Stimulated activated naive CD8-positive, alpha-beta T cell treated with anti-CD3 and anti-CD28 coated beads, Interleukin-15, Interleukin-2, amounts not matched to agents 100 ng/mL and 50 ng/mL, for 24 hours (primary cell): ENCODE data around the gene KCTD19.

Source experiments
- H3K27ac Mint-ChIP-seq: one replicate; pipeline ENCODE4 v1.8.0; 2021; ENCODE audit warnings: mild to moderate bottlenecking, mixed read lengths
- H3K27me3 Mint-ChIP-seq: one replicate; pipeline ENCODE4 v1.8.0; 2021; ENCODE audit warnings: mixed read lengths
- H3K36me3 Mint-ChIP-seq: one replicate; pipeline ENCODE4 v1.8.0; 2021; ENCODE audit warnings: low read depth, mixed read lengths
- H3K4me1 Mint-ChIP-seq: one replicate; pipeline ENCODE4 v1.8.0; 2021; ENCODE audit warnings: low read depth, mixed read lengths
- H3K4me3 Mint-ChIP-seq: one replicate; pipeline ENCODE4 v1.8.0; 2021; ENCODE audit warnings: mild to moderate bottlenecking, mixed read lengths
- H3K9me3 Mint-ChIP-seq: one replicate; pipeline ENCODE4 v1.8.0; 2021; ENCODE audit warnings: mixed read lengths

Gene KCTD19

DNA sequence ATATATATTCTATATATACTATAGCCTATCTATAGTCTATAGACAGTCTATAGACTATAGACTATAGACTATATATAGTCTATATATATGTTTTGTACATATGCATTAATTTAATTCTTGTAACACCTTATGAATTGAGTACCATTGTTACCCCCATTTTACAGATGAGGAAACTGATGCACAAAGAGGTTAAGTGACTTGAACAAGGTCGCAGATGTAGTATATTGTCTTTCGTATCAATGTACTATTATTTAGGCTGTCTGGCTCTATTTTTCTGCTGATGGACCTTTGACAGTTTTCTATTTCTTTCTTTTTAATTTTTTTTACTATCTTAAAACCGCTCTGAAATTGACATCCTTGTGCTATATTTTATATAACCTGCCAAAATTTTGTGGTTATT is 14.7 kb upstream of the KCTD19 start:
- H3K36me3 Mint-ChIP-seq = no peaks in the 10 kb centered on the region
- H3K4me1 Mint-ChIP-seq = no peaks in the 10 kb centered on the region
- no peak overlapping the region for H3K27ac Mint-ChIP-seq
- H3K27me3 Mint-ChIP-seq = peaks cover 8% of the 10 kb centered on the region
- no peaks in the 10 kb centered on the region for H3K9me3 Mint-ChIP-seq
- H3K4me3 Mint-ChIP-seq = no peak overlapping the region

- Mint-ChIP-seq H3K27ac (no peak overlapping the region), H3K27me3 (peaks cover 8% of the 10 kb centered on the region), H3K36me3 (peaks cover 4% of the 10 kb centered on the region), H3K4me3 (no peak overlapping the region), H3K9me3 (peaks cover 8% of the 10 kb centered on the region), H3K4me1 (no peaks in the 10 kb centered on the region)
Measured at GRCh38 chr16:67339453-67339852, 12.9 kb upstream of the KCTD19 start.

- peaks cover 8% of the 10 kb centered on the region for H3K27me3 Mint-ChIP-seq
- peaks cover 4% of the 10 kb centered on the region for H3K36me3 Mint-ChIP-seq
- H3K4me1 Mint-ChIP-seq = no peaks in the 10 kb centered on the region
- H3K27ac Mint-ChIP-seq = no peak overlapping the region
- H3K4me3 Mint-ChIP-seq = no peak overlapping the region
- H3K9me3 Mint-ChIP-seq = peaks cover 8% of the 10 kb centered on the region
Measured at GRCh38 chr16:67336648-67337047, 10.1 kb upstream of the KCTD19 start.

GRCh38 chr16:67336116-67336515 is 9.6 kb upstream of the KCTD19 start:
- H3K27me3 Mint-ChIP-seq = peaks cover 8% of the 10 kb centered on the region
- H3K27ac Mint-ChIP-seq = no peak overlapping the region
- peaks cover 4% of the 10 kb centered on the region for H3K36me3 Mint-ChIP-seq
- H3K4me3 Mint-ChIP-seq = no peak overlapping the region
- H3K9me3 Mint-ChIP-seq = peaks cover 8% of the 10 kb centered on the region
- no peaks in the 10 kb centered on the region for H3K4me1 Mint-ChIP-seq

DNA sequence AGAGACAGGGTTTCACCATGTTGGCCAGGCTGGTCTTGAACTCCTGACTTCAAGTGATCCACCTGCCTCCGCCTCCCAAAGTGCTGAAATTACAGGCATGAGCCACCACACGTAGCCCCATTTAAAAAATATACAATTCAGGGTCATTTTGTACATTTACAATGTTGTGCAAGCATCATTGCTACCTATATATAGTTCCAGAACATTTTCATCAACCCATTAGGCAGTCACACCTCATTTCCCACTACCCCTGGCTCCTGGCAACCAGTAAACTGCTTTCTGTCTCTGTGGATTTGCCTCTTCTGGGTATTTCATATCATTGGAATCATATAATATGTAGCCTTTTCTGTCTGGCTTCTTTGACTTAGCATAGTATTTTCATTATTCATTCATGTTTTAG is 6.8 kb upstream of the KCTD19 start:
- H3K9me3 Mint-ChIP-seq = peaks cover 8% of the 10 kb centered on the region
- H3K27me3 Mint-ChIP-seq = peaks cover 4% of the 10 kb centered on the region
- no peaks in the 10 kb centered on the region for H3K4me1 Mint-ChIP-seq
- H3K36me3 Mint-ChIP-seq = peaks cover 4% of the 10 kb centered on the region
- H3K4me3 Mint-ChIP-seq = no peak overlapping the region
- no peak overlapping the region for H3K27ac Mint-ChIP-seq

DNA sequence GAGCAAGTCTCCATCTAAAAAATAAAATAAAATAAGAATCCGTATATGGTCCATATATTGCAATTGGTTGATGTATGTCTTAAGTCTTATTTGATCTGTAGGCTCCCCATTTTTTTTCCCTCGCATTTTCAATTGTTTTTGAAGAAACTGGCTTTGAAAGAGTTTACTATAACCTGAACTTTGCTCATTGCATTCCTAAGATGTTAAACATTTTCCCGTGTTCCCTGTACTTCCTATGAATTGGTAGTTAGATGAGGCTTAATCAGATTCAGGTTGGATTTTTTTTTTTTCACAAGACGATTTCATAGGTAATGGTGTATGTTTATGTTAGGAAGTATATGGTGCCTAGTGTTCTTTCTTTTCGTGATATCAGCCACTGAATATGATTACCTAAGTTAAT is 3.4 kb upstream of the KCTD19 start:
- Mint-ChIP-seq H3K36me3 (no peaks in the 10 kb centered on the region), H3K27me3 (peaks cover 18% of the 10 kb centered on the region), H3K4me1 (peaks cover 16% of the 10 kb centered on the region), H3K27ac (no peak overlapping the region), H3K4me3 (no peak overlapping the region), H3K9me3 (no peaks in the 10 kb centered on the region)

- Mint-ChIP-seq H3K36me3 (no peaks in the 10 kb centered on the region), H3K4me3 (no peak overlapping the region), H3K27ac (peak overlapping the region; percentile 39), H3K27me3 (peaks cover 36% of the 10 kb centered on the region), H3K4me1 (peaks cover 21% of the 10 kb centered on the region), H3K9me3 (no peaks in the 10 kb centered on the region)
Measured at GRCh38 chr16:67327743-67328142, 1.2 kb upstream of the KCTD19 start.

DNA sequence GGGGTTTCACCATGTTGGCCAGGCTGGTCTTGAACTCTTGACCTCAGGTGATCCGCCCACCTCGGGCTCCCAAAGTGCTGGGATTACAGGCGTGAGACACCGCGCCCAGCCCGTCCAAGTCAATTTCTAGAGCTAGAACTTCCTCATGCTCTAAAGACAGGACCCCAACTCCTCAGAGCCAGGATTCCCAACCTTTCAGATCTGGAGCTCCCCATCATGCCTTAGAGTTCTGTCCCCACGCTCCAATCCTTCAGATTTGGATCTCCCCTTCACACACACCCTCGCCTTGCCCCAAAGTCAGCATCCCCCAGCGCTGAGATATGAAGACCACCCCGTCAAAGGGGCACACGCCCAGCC is 448 bp downstream of the KCTD19 start:
- peak overlapping the region; percentile 90 for H3K27ac Mint-ChIP-seq
- no peaks in the 10 kb centered on the region for H3K9me3 Mint-ChIP-seq
- peak overlapping the region; percentile 96 for H3K4me3 Mint-ChIP-seq
- peaks cover 46% of the 10 kb centered on the region for H3K27me3 Mint-ChIP-seq
- H3K4me1 Mint-ChIP-seq = peaks cover 21% of the 10 kb centered on the region
- no peaks in the 10 kb centered on the region for H3K36me3 Mint-ChIP-seq

DNA sequence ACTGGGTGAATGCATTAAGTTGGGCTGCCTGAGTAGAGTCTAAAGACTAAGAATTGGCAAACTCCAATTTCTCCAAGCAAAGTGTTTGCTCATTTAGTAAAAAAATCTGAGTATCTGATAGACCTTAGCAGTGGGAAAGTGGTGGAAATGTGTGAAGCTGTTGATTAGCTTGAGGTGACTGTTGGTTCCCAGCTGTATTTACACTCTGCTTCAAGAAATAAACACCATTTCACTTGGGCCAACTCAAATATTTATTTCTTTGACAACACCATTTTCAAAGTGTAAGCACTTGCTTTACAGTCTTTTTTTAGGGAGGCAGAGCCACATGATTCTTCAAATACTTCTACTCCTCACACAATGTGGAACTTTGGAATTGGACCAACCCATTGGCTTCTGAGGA is 8.7 kb downstream of the KCTD19 start:
- no peaks in the 10 kb centered on the region for H3K9me3 Mint-ChIP-seq
- no peak overlapping the region for H3K27ac Mint-ChIP-seq
- no peak overlapping the region for H3K4me3 Mint-ChIP-seq
- peaks cover 13% of the 10 kb centered on the region for H3K4me1 Mint-ChIP-seq
- H3K36me3 Mint-ChIP-seq = no peaks in the 10 kb centered on the region
- peaks cover 33% of the 10 kb centered on the region for H3K27me3 Mint-ChIP-seq

DNA sequence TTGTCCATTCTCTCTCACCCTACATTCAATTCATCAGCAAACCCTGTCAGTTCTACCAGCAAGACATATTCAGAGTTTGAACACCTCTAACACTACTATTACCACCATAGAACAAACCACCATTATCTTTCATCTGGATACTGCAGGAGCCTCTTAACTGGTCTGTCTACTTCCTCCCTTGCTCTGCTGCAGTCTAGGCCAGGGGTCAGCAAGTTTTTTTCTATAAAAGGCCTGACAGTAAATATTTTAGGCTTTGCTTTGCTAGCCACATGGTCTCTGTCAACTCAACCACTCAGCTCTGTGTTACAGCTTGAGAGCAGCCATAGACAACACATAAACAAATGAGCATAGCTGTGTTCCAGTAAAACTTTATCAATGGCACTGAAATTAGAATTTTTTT is 13.8 kb downstream of the KCTD19 start:
- peaks cover 49% of the 10 kb centered on the region for H3K4me1 Mint-ChIP-seq
- H3K27ac Mint-ChIP-seq = peak overlapping the region; percentile 98
- peak overlapping the region; percentile 38 for H3K4me3 Mint-ChIP-seq

DNA sequence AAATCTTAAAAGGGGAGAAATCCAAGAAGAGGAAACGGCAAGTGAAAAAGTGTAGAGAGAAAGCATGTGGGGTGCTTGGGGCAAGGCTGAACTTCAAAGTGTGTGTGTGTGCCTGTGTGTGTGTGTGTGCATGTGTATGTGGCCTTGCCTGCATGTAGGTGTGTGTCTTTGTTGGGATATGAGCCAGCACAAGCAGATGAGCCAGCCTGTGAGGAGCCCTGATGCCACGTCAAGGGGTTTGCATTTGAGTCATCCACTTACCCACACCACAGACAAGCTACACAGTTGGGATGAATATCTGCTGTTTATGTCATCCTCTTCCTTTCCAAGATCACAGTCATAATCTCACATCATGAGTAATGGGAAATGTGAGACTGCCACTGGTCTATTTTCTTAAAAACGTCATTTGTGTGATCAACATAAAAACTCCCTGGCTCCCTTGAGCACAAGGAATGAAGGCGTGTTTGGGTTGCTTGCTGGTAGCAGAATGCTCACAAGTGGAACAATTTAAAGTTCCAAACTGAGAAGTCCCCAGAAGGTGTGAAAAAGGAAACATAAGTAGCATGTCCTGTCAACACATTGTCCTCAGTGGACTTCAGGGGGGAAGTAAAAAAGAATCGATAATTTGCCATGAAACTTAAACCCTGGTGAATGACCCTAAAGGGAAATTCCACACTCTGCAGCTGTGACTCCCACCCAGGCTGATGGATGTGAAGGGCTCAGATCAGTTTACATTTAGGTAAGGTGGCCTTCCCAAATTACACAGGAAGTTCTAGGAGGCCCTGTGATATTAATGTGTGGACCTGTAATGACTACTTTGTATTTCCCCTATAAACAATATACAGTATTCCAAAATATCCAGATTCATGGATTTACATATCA is 14.7 kb downstream of the KCTD19 start:
- no peaks in the 10 kb centered on the region for H3K9me3 Mint-ChIP-seq
- no peaks in the 10 kb centered on the region for H3K27me3 Mint-ChIP-seq
- peak overlapping the region; percentile 98 for H3K27ac Mint-ChIP-seq
- no peaks in the 10 kb centered on the region for H3K36me3 Mint-ChIP-seq
- peak overlapping the region; percentile 39 for H3K4me3 Mint-ChIP-seq
- peaks cover 49% of the 10 kb centered on the region for H3K4me1 Mint-ChIP-seq

More for the DNA sequence above, 13.8 kb downstream of the KCTD19 start:
- Mint-ChIP-seq H3K27me3 (no peaks in the 10 kb centered on the region), H3K9me3 (no peaks in the 10 kb centered on the region), H3K36me3 (no peaks in the 10 kb centered on the region)

GRCh38 chr16:67310561-67310960 is 16.0 kb downstream of the KCTD19 start:
- Mint-ChIP-seq H3K4me1 (peaks cover 49% of the 10 kb centered on the region), H3K36me3 (no peaks in the 10 kb centered on the region), H3K27me3 (no peaks in the 10 kb centered on the region), H3K9me3 (no peaks in the 10 kb centered on the region), H3K27ac (peak overlapping the region; percentile 98), H3K4me3 (no peak overlapping the region)

DNA sequence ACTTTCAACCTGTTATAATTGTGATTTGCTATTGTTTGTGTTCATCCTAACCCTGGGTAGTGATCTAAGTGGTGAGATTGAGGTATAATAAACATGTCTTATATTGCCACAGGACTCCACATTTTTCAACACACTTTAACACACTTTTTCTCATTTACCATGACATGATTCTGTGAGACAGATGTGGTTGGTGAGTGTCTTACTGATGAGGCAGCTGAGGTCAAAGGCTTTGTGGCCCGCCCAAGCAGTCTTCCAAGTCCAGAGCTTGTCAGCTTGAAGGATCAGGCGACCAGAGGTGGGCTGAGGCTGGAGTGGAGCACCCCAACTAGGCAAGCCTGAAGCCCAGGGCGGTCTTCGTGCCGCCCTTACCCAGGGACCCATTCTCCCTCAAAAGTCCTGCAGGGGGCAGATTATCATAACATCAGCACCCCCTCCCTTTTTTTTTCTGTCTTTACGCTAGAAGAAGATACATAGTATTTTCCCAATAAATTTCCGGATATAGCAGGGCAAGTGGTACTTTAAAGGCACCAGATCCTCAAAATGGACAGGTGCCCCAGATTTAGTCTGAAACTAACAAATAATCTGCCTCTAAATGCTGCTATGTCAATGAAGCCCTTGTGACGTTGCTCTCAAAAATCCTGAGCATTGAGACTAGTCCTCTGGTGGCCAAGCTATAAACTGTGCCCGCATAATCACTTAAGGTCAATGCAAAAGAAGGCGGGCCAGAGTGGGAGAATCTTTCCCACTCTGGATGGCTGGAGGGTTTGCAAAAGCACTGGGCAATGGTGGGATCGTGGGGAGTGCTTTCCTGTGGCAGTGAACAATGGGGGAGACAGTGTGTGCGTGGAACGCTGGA is 21.1 kb downstream of the KCTD19 start:
- Mint-ChIP-seq H3K36me3 (no peaks in the 10 kb centered on the region), H3K27me3 (peaks cover 5% of the 10 kb centered on the region), H3K9me3 (no peaks in the 10 kb centered on the region), H3K4me1 (peaks cover 17% of the 10 kb centered on the region), H3K27ac (no peak overlapping the region), H3K4me3 (no peak overlapping the region)

DNA sequence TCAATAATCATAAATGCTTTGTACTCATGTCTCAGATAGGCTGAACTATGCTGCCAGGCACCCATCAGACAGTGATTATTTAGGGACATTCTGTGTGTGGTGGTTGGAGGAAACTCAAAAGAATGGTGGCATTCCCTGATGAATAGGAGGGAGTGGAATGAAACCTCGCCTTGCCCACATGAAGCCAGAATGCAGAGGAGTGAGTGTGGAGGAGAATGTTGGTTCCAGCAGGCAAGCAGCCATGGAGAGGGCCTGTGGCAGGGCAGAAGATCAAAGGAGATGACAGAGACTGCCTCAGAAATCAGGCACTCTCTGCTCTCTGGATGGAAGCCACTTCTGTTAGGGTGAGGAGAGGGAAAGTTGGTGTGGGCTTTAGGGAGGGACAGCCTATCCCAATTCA is 22.5 kb downstream of the KCTD19 start:
- H3K9me3 Mint-ChIP-seq = no peaks in the 10 kb centered on the region
- H3K36me3 Mint-ChIP-seq = no peaks in the 10 kb centered on the region
- H3K4me1 Mint-ChIP-seq = peaks cover 5% of the 10 kb centered on the region
- no peak overlapping the region for H3K4me3 Mint-ChIP-seq
- H3K27ac Mint-ChIP-seq = no peak overlapping the region
- H3K27me3 Mint-ChIP-seq = peaks cover 5% of the 10 kb centered on the region

GRCh38 chr16:67302970-67303369 is 23.6 kb downstream of the KCTD19 start:
- no peaks in the 10 kb centered on the region for H3K9me3 Mint-ChIP-seq
- no peaks in the 10 kb centered on the region for H3K4me1 Mint-ChIP-seq
- no peaks in the 10 kb centered on the region for H3K36me3 Mint-ChIP-seq
- H3K4me3 Mint-ChIP-seq = no peak overlapping the region
- H3K27ac Mint-ChIP-seq = no peak overlapping the region
- H3K27me3 Mint-ChIP-seq = peaks cover 5% of the 10 kb centered on the region
